Adrenal gland (tissue), 12 donors: Measurements from ENCODE around the gene GSE1. TPM values are rescaled to one million over a fixed set of nuclear protein-coding genes. Genes with fewer than 3 reads are reported as not detected.

Experiments
- DNase-seq, 7 donors: peaks; one replicate each; pipeline ENCODE4 v3.0.0-alpha.2; 2019 to 2020
- H3K27ac ChIP-seq, 5 donors: fragments of 200-600 bp; sonication (generic) in 4 of 5; 1 replicate in 3 of 5; 2 replicates in 2 of 5; pipeline versions ENCODE4 v1.5.1 to v1.8.0; 2016 to 2020; ENCODE audit warnings: mild to moderate bottlenecking in 1 of 5
- H3K27me3 ChIP-seq: fragments of 200-600 bp; 2 replicates; pipeline ENCODE4 v1.8.0; 2021
- H3K36me3 ChIP-seq, 2 donors: fragments of 200-600 bp; replicated peaks in 1 of 2; 1 replicate in 1 of 2; 2 replicates in 1 of 2; pipeline versions ENCODE4 v1.5.1 to v1.8.0; 2018 to 2022
- H3K4me1 ChIP-seq, 2 donors: fragments of 200-600 bp; replicated peaks in 1 of 2; 1 replicate in 1 of 2; 2 replicates in 1 of 2; pipeline versions ENCODE4 v1.5.1 to v1.8.0; 2018 to 2021
- H3K4me3 ChIP-seq, 4 donors: fragments of 200-600 bp; sonication (generic) in 3 of 4; one replicate each; pipeline ENCODE4 v1.5.1; 2016 to 2018
- H3K9me3 ChIP-seq, 3 donors: fragments of 200-600 bp; sonication (generic) in 1 of 3; replicated peaks in 1 of 3; 1 replicate in 2 of 3; 2 replicates in 1 of 3; pipeline versions ENCODE4 v1.5.1 to v1.8.0; 2016 to 2021
- CTCF ChIP-seq, 6 experiments: fragments of 450-650 bp in 4 of 6; fragments of 200-600 bp in 2 of 6; sonication (generic) in 1 of 6; IDR thresholded peaks; 1 replicate in 5 of 6; 2 replicates in 1 of 6; pipeline versions ENCODE4 v1.5.1 to v1.8.0; 2016 to 2021; ENCODE audit warnings: antibody characterized with exemption in 6 of 6, mild to moderate bottlenecking in 2 of 6, moderate library complexity in 1 of 6
- POLR2A ChIP-seq, 2 donors: fragments of 450-650 bp; IDR thresholded peaks; one replicate each; pipeline ENCODE4 v1.6.1; 2017; ENCODE audit warnings: antibody characterized with exemption in 2 of 2, mild to moderate bottlenecking in 2 of 2, moderate library complexity in 1 of 2
- WGBS, 4 donors: extraction: QIAGEN DNeasy Blood & Tissue Kit in 2 of 4; methylation state at CpG; one replicate each; pipeline versions ENCODE4 v1.1.5 to v1.1.7; 2013 to 2017; 5-methylcytosine and 5-hydroxymethylcytosine counted together
- intact Hi-C, 2 donors: fragments of 100-400 bp; cut with DNase I; formaldehyde crosslinking; loops; one replicate each; pipeline versions ENCODE4 v1.14.1 to v1.15.0; 2022 to 2023
- polyA plus RNA-seq, 3 donors: library from polyadenylated mRNA; stranded (reverse); fragments of 200-250 nt in 2 of 3; fragments of 350-450 nt in 1 of 3; fragmentation: Illumina TruSeq in 1 of 3; extraction: RNeasy Lipid Tissue Mini Kit (QIAGEN cat#74804) in 1 of 3; gene quantifications; one replicate each; pipeline ENCODE4 v1.2.3, GENCODE V29; 2013 to 2014
- total RNA-seq, 9 donors: library from RNA; depleted of rRNA in 4 of 9; stranded (reverse); fragments of >200 nt in 4 of 9; fragments of 120-200 nt in 1 of 9; fragmentation: NEBNext Ultra II Directional in 1 of 9; extraction: Animal tissue kit (Norgen Biotek cat#: 25700) in 1 of 9; gene quantifications; one replicate each; pipeline versions ENCODE4 v1.1.0 to v1.2.4, GENCODE V29; 2013 to 2023
- donor health status: healthy with polysubstance abuse.
- donor health status: Bipolar disorder and iron deficiency.
- donor health status: DM: yes; HTN: yes; CAD: no.
- donor health status: DM: no; HTN: no; CAD: no.
- donor health status: DM: no; HTN: no; CAD: no.
- donor health status: DM: yes; HTN: yes; CAD: no.

The GSE1 gene
- total and polyA plus RNA-seq, 12 donors: 7.8 to 99.9 (median 64.8) TPM

- no peak for DNase-seq
- Histone ChIP-seq H3K9me3 (no peaks in the 10 kb centered on the region), H3K36me3 (no peaks in the 10 kb centered on the region), H3K27me3 (no peaks in the 10 kb centered on the region), H3K4me3 (no peak overlapping the region), H3K27ac (peak overlapping the region in 3 of 5 donors; percentile 80 to 93 (median 91)), H3K4me1 (peaks cover 43 to 57% of the 10 kb centered on the region in 2 donors)
- whole genome bisulfite sequencing, 4 donors: 73 to 91% (median 90%) methylated on average over 6 to 31 of the region's 31 CpGs
- intact Hi-C loops: no loop called here
- no peak for TF ChIP-seq CTCF (IDR thresholded peaks at IDR 0.05)
- TF ChIP-seq POLR2A (IDR thresholded peaks at IDR 0.05): no peak
Observed at GRCh38 chr16:85640585-85640984, 27.5 kb downstream of the GSE1 start.

- Histone ChIP-seq H3K4me3 (no peak overlapping the region), H3K27me3 (no peaks in the 10 kb centered on the region), H3K27ac (peak overlapping the region; percentile 33 to 93 (median 68)), H3K9me3 (no peaks in the 10 kb centered on the region), H3K4me1 (peaks cover 37 to 50% of the 10 kb centered on the region in 2 donors), H3K36me3 (no peaks in the 10 kb centered on the region)
- 77 to 88% (median 86%) methylated on average over 7 to 24 of the region's 24 CpGs for WGBS, 4 donors
- no peak for DNase-seq
- TF ChIP-seq CTCF (IDR thresholded peaks at IDR 0.05): no peak
- no peak for TF ChIP-seq POLR2A (IDR thresholded peaks at IDR 0.05)
- intact Hi-C loops: no loop called here
Observed at GRCh38 chr16:85641305-85641704, 28.2 kb downstream of the GSE1 start.

- peak in 1 of 2 donors; percentile 34 for TF ChIP-seq POLR2A (IDR thresholded peaks at IDR 0.05)
- peak in 1 of 6 experiments; percentile 11 for TF ChIP-seq CTCF (IDR thresholded peaks at IDR 0.05)
- Histone ChIP-seq H3K4me1 (peaks cover 37 to 48% of the 10 kb centered on the region in 2 donors), H3K27ac (peak overlapping the region; percentile 33 to 93 (median 68)), H3K27me3 (no peaks in the 10 kb centered on the region), H3K9me3 (no peaks in the 10 kb centered on the region), H3K4me3 (no peak overlapping the region), H3K36me3 (no peaks in the 10 kb centered on the region)
- WGBS, 4 donors: 42 to 54% (median 47%) methylated on average over 4 to 12 of the region's 12 CpGs
- peak; percentile 81 to 95 (median 92) for DNase-seq
- intact Hi-C loops: no loop called here
Observed at GRCh38 chr16:85641776-85642176, 28.7 kb downstream of the GSE1 start.

GRCh38 chr16:85642762-85643358, 29.7 kb downstream of the GSE1 start:
- 87 to 94% (median 90%) methylated on average over 25 to 32 of the region's 32 CpGs for WGBS, 4 donors
- no peaks in the 10 kb centered on the region for H3K9me3 ChIP-seq
- intact Hi-C loops: no loop called here
- no peaks in the 10 kb centered on the region for H3K36me3 ChIP-seq
- no peak for DNase-seq
- H3K4me3 ChIP-seq: no peak overlapping the region
- no peaks in the 10 kb centered on the region for H3K27me3 ChIP-seq
- peak overlapping the region in 2 of 5 donors; percentile 82 to 93 for H3K27ac ChIP-seq
- H3K4me1 ChIP-seq: peaks cover 37 to 45% of the 10 kb centered on the region in 2 donors
- TF ChIP-seq CTCF (IDR thresholded peaks at IDR 0.05) (no peak), POLR2A (IDR thresholded peaks at IDR 0.05) (no peak)
